Karpas-422 (cell line): ENCODE data around the gene CTU1. TPM values are rescaled to one million over a fixed set of nuclear protein-coding genes. Genes with fewer than 3 reads are reported as not detected.

Experiments
- DNase-seq: peaks from one replicate; pipeline ENCODE4 v3.0.0-alpha.2; 2015
- H2AFZ ChIP-seq: fragments of 200-600 bp; sonication (generic); 2 replicates; pipeline ENCODE4 v1.6.1; 2014; ENCODE audit warnings: antibody characterized with exemption, low read length, mixed read lengths
- H3K27ac ChIP-seq: fragments of 200-600 bp; sonication (generic); 2 replicates; pipeline ENCODE4 v1.5.1; 2014; ENCODE audit warnings: mild to moderate bottlenecking, low read length, moderate library complexity
- H3K27me3 ChIP-seq: fragments of 200-600 bp; sonication (generic); 2 replicates; pipeline ENCODE4 v1.6.1; 2014; ENCODE audit warnings: low read length, mixed read lengths
- H3K36me3 ChIP-seq: fragments of 200-600 bp; sonication (generic); 2 replicates; pipeline ENCODE4 v1.6.1; 2014; ENCODE audit warnings: low read length, mixed read lengths; ENCODE audit not compliant: insufficient read depth
- H3K4me1 ChIP-seq: fragments of 200-600 bp; sonication (generic); 2 replicates; pipeline ENCODE4 v1.6.1; 2014; ENCODE audit warnings: mild to moderate bottlenecking, low read length, mixed read lengths
- H3K4me2 ChIP-seq: fragments of 200-600 bp; sonication (generic); 2 replicates; pipeline ENCODE4 v1.6.1; 2014; ENCODE audit warnings: low read length, low read depth, mild to moderate bottlenecking; ENCODE audit not compliant: poor library complexity, severe bottlenecking
- H3K4me3 ChIP-seq: fragments of 200-600 bp; sonication (generic); 2 replicates; pipeline ENCODE4 v1.5.1; 2014; ENCODE audit warnings: mild to moderate bottlenecking, antibody characterized with exemption, low read length, mixed read lengths
- H3K79me2 ChIP-seq: fragments of 200-600 bp; sonication (generic); 2 replicates; pipeline ENCODE4 v1.6.1; 2014; ENCODE audit warnings: mild to moderate bottlenecking, low read length, mixed read lengths
- H3K9ac ChIP-seq: fragments of 200-600 bp; sonication (generic); 2 replicates; pipeline ENCODE4 v1.6.0; 2014; ENCODE audit warnings: low read length
- H3K9me2 ChIP-seq: fragments of 200-600 bp; sonication (generic), shearing (Covaris generic); replicated peaks from 2 replicates; pipeline ENCODE4 v1.6.0; 2014; ENCODE audit warnings: mild to moderate bottlenecking, low read length, moderate library complexity; ENCODE audit not compliant: insufficient read depth
- H3K9me3 ChIP-seq: fragments of 300-700, 200-600 bp; sonication (generic); 2 replicates; pipeline ENCODE4 v1.6.1; 2014; ENCODE audit warnings: low read length, mixed read lengths
- H4K20me1 ChIP-seq: fragments of 200-600 bp; sonication (generic); 2 replicates; pipeline ENCODE4 v1.6.1; 2014; ENCODE audit warnings: mild to moderate bottlenecking, antibody characterized with exemption, low read length, low read depth; ENCODE audit not compliant: insufficient read depth
- total RNA-seq: library from RNA; depleted of rRNA; stranded (reverse); fragments of >200 nt; shearing (Covaris generic); gene quantifications from 2 replicates; pipeline ENCODE4 v1.2.3, GENCODE V29; 2014; ENCODE audit warnings: low replicate concordance

Gene CTU1
- total RNA-seq, 1 experiment from 2014 or later, result 3.2 TPM

DNA sequence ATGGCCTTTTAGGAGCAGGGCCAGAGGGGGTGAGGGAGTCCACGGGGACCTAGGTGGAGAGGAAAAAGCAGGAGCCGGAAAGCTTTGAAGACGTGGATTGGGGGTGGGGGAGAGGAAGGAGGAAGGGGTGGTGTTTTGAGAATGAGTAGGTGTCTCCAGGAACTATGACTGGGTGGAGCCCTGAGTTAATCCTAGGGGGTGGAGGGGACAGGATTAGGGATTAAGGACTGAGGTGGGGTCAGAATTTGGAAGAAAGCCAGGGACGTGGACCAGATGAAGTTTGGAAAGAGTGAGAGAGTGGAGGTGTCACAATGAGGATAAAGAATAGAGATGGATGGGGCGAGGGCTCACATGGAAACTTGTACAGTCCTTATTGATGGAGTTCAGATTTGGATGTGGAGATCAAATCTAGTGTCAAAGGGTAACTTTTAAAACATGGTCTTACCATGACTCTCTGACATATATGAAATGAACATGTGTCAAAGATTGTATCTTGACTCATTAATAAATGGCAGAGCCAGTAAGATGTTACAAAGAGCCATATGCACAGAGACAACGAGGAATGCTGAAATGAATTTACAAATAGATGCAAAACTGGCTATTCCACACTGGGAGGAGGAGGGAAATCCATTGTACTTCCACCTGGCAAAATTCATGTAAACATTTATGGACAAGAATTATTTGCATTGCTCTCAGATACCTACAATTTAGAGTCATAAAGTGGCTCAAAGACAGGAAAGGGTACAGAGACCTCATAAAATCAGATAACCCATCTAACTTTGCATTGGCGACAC, 41.6 kb downstream of the CTU1 start:
- no peaks in the 10 kb centered on the region for H3K4me1 ChIP-seq
- no peak overlapping the region for H3K9ac ChIP-seq
- no peaks in the 10 kb centered on the region for H3K36me3 ChIP-seq
- no peaks in the 10 kb centered on the region for H3K9me3 ChIP-seq
- no peak overlapping the region for H3K4me3 ChIP-seq
- DNase-seq, result no peak
- H3K9me2 ChIP-seq, result 0 out of 2 replicates have a peak, but pooled peaks cover 4% of the 10 kb centered on the region
- no peak overlapping the region for H3K27ac ChIP-seq
- no peaks in the 10 kb centered on the region for H3K79me2 ChIP-seq
- H3K4me2 ChIP-seq, result no peak overlapping the region
- H2AFZ ChIP-seq, result no peak overlapping the region
- H3K27me3 ChIP-seq, result no peaks in the 10 kb centered on the region
- H4K20me1 ChIP-seq, result no peaks in the 10 kb centered on the region

GRCh38 chr19:51065221-51065960, 42.8 kb downstream of the CTU1 start:
- Histone ChIP-seq H3K4me3 (no peak overlapping the region), H3K9me3 (no peaks in the 10 kb centered on the region), H2AFZ (no peak overlapping the region), H3K27me3 (no peaks in the 10 kb centered on the region), H3K9ac (no peak overlapping the region), H3K9me2 (0 out of 2 replicates have a peak, but pooled peaks cover 6% of the 10 kb centered on the region), H3K4me2 (no peak overlapping the region), H4K20me1 (no peaks in the 10 kb centered on the region), H3K4me1 (no peaks in the 10 kb centered on the region), H3K79me2 (no peaks in the 10 kb centered on the region), H3K27ac (no peak overlapping the region), H3K36me3 (no peaks in the 10 kb centered on the region)
- DNase-seq, result no peak

DNA sequence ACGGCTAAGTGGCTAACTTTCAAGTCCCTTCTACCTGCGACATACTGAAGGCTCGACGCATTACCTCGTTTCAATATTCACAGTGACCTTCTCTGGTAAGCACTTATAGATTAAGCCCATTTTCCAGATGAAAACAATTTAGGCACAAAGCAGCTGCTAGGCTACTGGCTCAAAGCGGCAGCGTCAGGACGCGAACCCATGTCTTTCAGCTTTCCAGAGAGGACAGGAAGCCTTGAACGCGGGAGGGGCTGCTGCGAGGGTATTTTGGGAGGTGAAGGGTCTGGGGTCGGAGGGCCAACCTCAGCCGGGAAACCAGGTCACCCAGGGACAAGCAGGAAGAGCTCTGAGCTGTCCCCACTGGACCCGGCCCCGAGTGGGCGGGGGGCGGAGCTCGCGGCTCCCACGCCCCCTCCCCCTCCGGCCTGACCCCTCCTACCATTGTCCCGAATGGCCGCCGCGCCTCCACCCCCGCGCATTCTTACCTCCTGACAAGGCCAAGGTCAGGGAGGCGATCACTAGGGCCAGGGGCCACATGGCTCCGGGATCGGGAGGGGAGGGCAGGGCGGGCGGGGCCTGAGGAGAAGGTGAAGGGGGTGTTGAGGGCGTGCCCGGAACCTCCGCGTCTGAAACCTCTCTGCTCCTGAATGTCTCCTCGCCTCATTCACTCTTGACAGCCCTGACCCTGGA, 43.5 kb downstream of the CTU1 start, which contains the start of gene KLK13:
Gene KLK13, minus strand, starts transcription at position 559 of the 687 bp plus-strand sequence. Its CDS starts 25 bp downstream, at position 534.
- H2AFZ ChIP-seq, result no peak within 1 kb of the TSS
- H3K9ac ChIP-seq, result no peak within 1 kb of the TSS
- no peaks in the 10 kb centered on the region for H3K27me3 ChIP-seq
- H3K4me1 ChIP-seq, result no peaks in the 10 kb centered on the region
- no peaks in the 10 kb centered on the region for H3K36me3 ChIP-seq
- H4K20me1 ChIP-seq, result no peaks in the 10 kb centered on the region
- 0 out of 2 replicates have a peak, but pooled peaks cover 6% of the 10 kb centered on the region for H3K9me2 ChIP-seq
- H3K27ac ChIP-seq, result no peak within 1 kb of the TSS
- no peak within 1 kb of the TSS for H3K4me2 ChIP-seq
- no peaks in the 10 kb centered on the region for H3K79me2 ChIP-seq
- DNase-seq, result no peak
- H3K9me3 ChIP-seq, result no peaks in the 10 kb centered on the region
- H3K4me3 ChIP-seq, result no peak within 1 kb of the TSS

DNA sequence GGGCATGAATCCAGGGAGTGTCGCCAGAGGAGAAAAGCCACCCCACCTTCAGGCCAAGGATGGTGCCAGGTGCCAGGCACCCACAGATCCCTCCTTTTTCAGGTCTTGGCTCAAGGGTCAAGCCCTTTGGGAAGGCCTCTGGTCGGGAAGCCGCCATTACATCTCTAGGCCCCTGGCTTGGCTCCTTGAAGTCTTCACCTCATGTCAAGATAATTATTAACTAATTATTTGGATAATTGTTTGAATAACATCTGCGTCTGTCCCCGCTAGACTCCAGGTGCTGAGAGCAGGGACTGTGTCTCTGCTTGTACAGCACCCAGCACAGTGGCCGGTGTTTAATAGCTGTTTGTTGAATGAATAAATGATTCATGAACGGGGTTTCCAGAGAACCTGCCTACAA, 44.5 kb downstream of the CTU1 start:
- Histone ChIP-seq H2AFZ (no peak overlapping the region), H3K9me3 (no peaks in the 10 kb centered on the region), H3K36me3 (no peaks in the 10 kb centered on the region), H3K79me2 (no peaks in the 10 kb centered on the region), H3K4me1 (no peaks in the 10 kb centered on the region), H3K27me3 (no peaks in the 10 kb centered on the region), H3K27ac (no peak overlapping the region), H3K9me2 (0 out of 2 replicates have a peak, but pooled peaks cover 6% of the 10 kb centered on the region), H3K4me2 (no peak overlapping the region), H4K20me1 (no peaks in the 10 kb centered on the region), H3K4me3 (no peak overlapping the region), H3K9ac (no peak overlapping the region)
- no peak for DNase-seq

GRCh38 chr19:51060973-51061372, 47.2 kb downstream of the CTU1 start:
- DNase-seq, result no peak
- Histone ChIP-seq H4K20me1 (no peaks in the 10 kb centered on the region), H3K27me3 (no peaks in the 10 kb centered on the region)

DNA sequence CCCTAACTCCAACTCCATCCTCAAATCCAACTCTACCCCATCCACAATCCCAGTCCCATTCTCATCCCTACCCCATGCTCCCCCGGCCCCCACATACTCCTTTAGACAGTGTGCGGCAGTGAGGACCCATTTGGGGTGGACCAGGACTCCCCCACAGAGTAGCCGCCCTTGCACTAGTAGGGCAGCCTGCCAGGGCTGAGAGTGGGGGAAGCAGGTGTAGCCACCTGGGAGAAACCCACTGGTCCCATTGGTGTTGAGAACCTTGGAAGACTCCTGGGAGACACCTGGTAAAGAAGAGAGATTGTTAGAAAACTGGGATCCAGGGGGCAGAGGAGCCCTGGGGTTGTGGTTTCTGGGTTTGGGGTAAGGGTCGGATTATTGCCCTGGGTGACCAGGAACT, 47.9 kb downstream of the CTU1 start:
- H3K27me3 ChIP-seq, result no peaks in the 10 kb centered on the region
- H2AFZ ChIP-seq, result no peak overlapping the region
- H3K4me2 ChIP-seq, result no peak overlapping the region
- H3K9me3 ChIP-seq, result no peaks in the 10 kb centered on the region
- DNase-seq, result no peak
- H3K27ac ChIP-seq, result no peak overlapping the region
- H3K9ac ChIP-seq, result no peak overlapping the region
- no peaks in the 10 kb centered on the region for H4K20me1 ChIP-seq
- H3K4me1 ChIP-seq, result no peaks in the 10 kb centered on the region
- H3K79me2 ChIP-seq, result no peaks in the 10 kb centered on the region
- 0 out of 2 replicates have a peak, but pooled peaks cover 6% of the 10 kb centered on the region for H3K9me2 ChIP-seq
- H3K4me3 ChIP-seq, result no peak overlapping the region
- H3K36me3 ChIP-seq, result no peaks in the 10 kb centered on the region

More at GRCh38 chr19:51060973-51061372, 47.2 kb downstream of the CTU1 start:
- Histone ChIP-seq H3K4me1 (no peaks in the 10 kb centered on the region), H2AFZ (no peak overlapping the region), H3K27ac (no peak overlapping the region), H3K36me3 (no peaks in the 10 kb centered on the region), H3K4me2 (no peak overlapping the region), H3K9ac (no peak overlapping the region), H3K9me2 (0 out of 2 replicates have a peak, but pooled peaks cover 6% of the 10 kb centered on the region), H3K9me3 (no peaks in the 10 kb centered on the region), H3K4me3 (no peak overlapping the region), H3K79me2 (no peaks in the 10 kb centered on the region)

- H3K79me2 ChIP-seq, result no peaks in the 10 kb centered on the region
Measured at GRCh38 chr19:51059715-51060114, 48.5 kb downstream of the CTU1 start.

DNA sequence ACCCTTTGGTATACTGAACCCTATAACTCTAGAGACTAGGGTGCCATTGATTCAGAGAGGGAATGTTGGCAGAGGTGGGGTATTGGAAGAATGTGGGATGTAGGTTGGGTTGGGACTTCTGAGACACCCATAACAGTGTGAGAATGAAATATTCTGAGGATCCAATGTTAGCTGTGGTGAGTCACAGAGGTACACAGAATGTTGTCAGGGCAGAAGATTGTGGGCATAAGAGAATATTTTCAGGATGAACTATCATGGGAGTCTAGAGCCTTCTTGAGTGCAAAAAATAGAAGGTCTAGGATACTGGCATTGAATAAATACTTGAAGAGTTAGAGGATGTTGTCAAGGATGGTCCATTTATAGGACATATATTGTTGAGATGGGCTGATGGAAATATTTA, 52.3 kb downstream of the CTU1 start:
- Histone ChIP-seq H3K4me2 (no peak overlapping the region), H3K9ac (no peak overlapping the region), H3K9me2 (no peaks in the 10 kb centered on the region), H3K4me1 (no peaks in the 10 kb centered on the region), H2AFZ (no peak overlapping the region), H3K27ac (no peak overlapping the region), H3K27me3 (no peaks in the 10 kb centered on the region), H3K79me2 (no peaks in the 10 kb centered on the region), H3K36me3 (no peaks in the 10 kb centered on the region), H3K9me3 (no peaks in the 10 kb centered on the region), H3K4me3 (no peak overlapping the region), H4K20me1 (no peaks in the 10 kb centered on the region)
- DNase-seq, result no peak

More at GRCh38 chr19:51059715-51060114, 48.5 kb downstream of the CTU1 start:
- Histone ChIP-seq H2AFZ (no peak overlapping the region), H3K4me3 (no peak overlapping the region), H3K9ac (no peak overlapping the region), H3K9me2 (0 out of 2 replicates have a peak, but pooled peaks cover 6% of the 10 kb centered on the region), H4K20me1 (no peaks in the 10 kb centered on the region), H3K27me3 (no peaks in the 10 kb centered on the region), H3K36me3 (no peaks in the 10 kb centered on the region), H3K27ac (no peak overlapping the region), H3K9me3 (no peaks in the 10 kb centered on the region), H3K4me1 (no peaks in the 10 kb centered on the region), H3K4me2 (no peak overlapping the region)
- DNase-seq, result no peak
